Loucy (cell line): Measurements from ENCODE around the gene CAGE1.

Experiments
- H2AFZ ChIP-seq: fragments of 200-600 bp; sonication (generic); 2 replicates; pipeline ENCODE4 v1.6.0; 2016; ENCODE audit warnings: antibody characterized with exemption, mild to moderate bottlenecking, low read length, moderate library complexity
- H3F3A ChIP-seq: fragments of 200-600 bp; 2 replicates; pipeline ENCODE4 v1.6.0; 2016; ENCODE audit warnings: antibody characterized with exemption, low read depth, mild to moderate bottlenecking
- H3K27me3 ChIP-seq: fragments of 200-600 bp; sonication (generic); 2 replicates; pipeline ENCODE4 v1.6.1; 2014; ENCODE audit warnings: low read length, mild to moderate bottlenecking; ENCODE audit not compliant: insufficient read depth, poor library complexity, severe bottlenecking
- H3K36me3 ChIP-seq: fragments of 200-600 bp; sonication (generic); 2 replicates; pipeline ENCODE4 v1.6.1; 2016; ENCODE audit warnings: low read length; ENCODE audit not compliant: insufficient read depth
- H3K4me1 ChIP-seq: fragments of 200-600 bp; sonication (generic); 2 replicates; pipeline ENCODE4 v1.5.1; 2014; ENCODE audit warnings: low read length, mild to moderate bottlenecking; ENCODE audit not compliant: insufficient read depth, poor library complexity, severe bottlenecking
- H3K4me2 ChIP-seq: fragments of 200-600 bp; sonication (generic); 2 replicates; pipeline ENCODE4 v1.6.0; 2014; ENCODE audit warnings: antibody characterized with exemption, low read length, low read depth, mild to moderate bottlenecking; ENCODE audit not compliant: poor library complexity, severe bottlenecking
- H3K4me3 ChIP-seq: fragments of 200-600 bp; sonication (generic); 2 replicates; pipeline ENCODE4 v1.5.1; 2014; ENCODE audit warnings: low read length, mild to moderate bottlenecking, mixed read lengths; ENCODE audit not compliant: poor library complexity, severe bottlenecking
- H3K79me2 ChIP-seq: fragments of 200-600 bp; sonication (generic); 2 replicates; pipeline ENCODE4 v1.6.1; 2014; ENCODE audit warnings: low read length; ENCODE audit not compliant: insufficient read depth
- H3K9ac ChIP-seq: fragments of 200-600 bp; sonication (generic); 2 replicates; pipeline ENCODE4 v1.6.0; 2014; ENCODE audit warnings: mild to moderate bottlenecking, low read depth, low read length, moderate library complexity; ENCODE audit not compliant: poor library complexity, severe bottlenecking
- H3K9me2 ChIP-seq: fragments of 200-600 bp; sonication (generic); replicated peaks from 2 replicates; pipeline ENCODE4 v1.6.1; 2016; ENCODE audit warnings: low read depth, low read length, mixed read lengths
- H3K9me3 ChIP-seq: fragments of 200-600 bp; sonication (generic); 2 replicates; pipeline ENCODE4 v1.6.1; 2014; ENCODE audit warnings: mild to moderate bottlenecking, antibody characterized with exemption, low read length, low read depth; ENCODE audit not compliant: insufficient read depth
- H4K20me1 ChIP-seq: fragments of 200-600 bp; sonication (generic); 2 replicates; pipeline ENCODE4 v1.6.0; 2014; ENCODE audit warnings: antibody characterized with exemption, low read length, mild to moderate bottlenecking; ENCODE audit not compliant: insufficient read depth, poor library complexity, severe bottlenecking
- CTCF ChIP-seq: fragments of 200-600 bp; sonication (generic); conservative IDR thresholded peaks from 2 replicates; pipeline ENCODE4 v1.5.1; 2014; ENCODE audit warnings: mild to moderate bottlenecking, antibody characterized with exemption, low read length
- EZH2phosphoT487 ChIP-seq: fragments of 200-600 bp; IDR thresholded peaks from 2 replicates; pipeline ENCODE4 v1.6.1; 2018; ENCODE audit warnings: antibody characterized with exemption, mild to moderate bottlenecking, moderate library complexity, borderline replicate concordance

CAGE1 gene

GRCh38 chr6:7314414-7314813 lies 75.1 kb downstream of the CAGE1 start:
- Histone ChIP-seq H3K9ac (peak overlapping the region; percentile 70), H4K20me1 (peaks cover 32% of the 10 kb centered on the region), H3K4me2 (peak overlapping the region; percentile 79), H3K9me2 (no peaks in the 10 kb centered on the region), H3K9me3 (no peaks in the 10 kb centered on the region), H3K4me1 (peaks cover 43% of the 10 kb centered on the region), H2AFZ (peak overlapping the region; percentile 76; the same call in 1 of the 2 replicates), H3F3A (peaks cover 11% of the 10 kb centered on the region), H3K4me3 (peak overlapping the region; percentile 59), H3K79me2 (peaks cover 36% of the 10 kb centered on the region), H3K36me3 (peaks cover 6% of the 10 kb centered on the region), H3K27me3 (peaks cover 4% of the 10 kb centered on the region)
- TF ChIP-seq EZH2phosphoT487: no peak
- no peak for TF ChIP-seq CTCF

- H3K27me3 ChIP-seq: peaks cover 4% of the 10 kb centered on the region
- H3K36me3 ChIP-seq: peaks cover 13% of the 10 kb centered on the region
- H3K9me3 ChIP-seq: no peaks in the 10 kb centered on the region
- peaks cover 38% of the 10 kb centered on the region for H4K20me1 ChIP-seq
- peaks cover 11% of the 10 kb centered on the region for H3F3A ChIP-seq
- H3K9ac ChIP-seq: peak overlapping the region; percentile 70
- H2AFZ ChIP-seq: no peak overlapping the region
- peak overlapping the region; percentile 79 for H3K4me2 ChIP-seq
- peaks cover 44% of the 10 kb centered on the region for H3K79me2 ChIP-seq
- H3K4me1 ChIP-seq: peaks cover 41% of the 10 kb centered on the region
- peak overlapping the region; percentile 59 for H3K4me3 ChIP-seq
- H3K9me2 ChIP-seq: no peaks in the 10 kb centered on the region
- TF ChIP-seq EZH2phosphoT487 (no peak), CTCF (no peak)
Observed at GRCh38 chr6:7313505-7314165, 75.9 kb downstream of the CAGE1 start.

- TF ChIP-seq CTCF: no peak
- TF ChIP-seq EZH2phosphoT487: no peak
- Histone ChIP-seq H3K4me1 (peaks cover 45% of the 10 kb centered on the region), H2AFZ (peak within 1 kb of the TSS; percentile 86)
Observed at GRCh38 chr6:7312616-7313504, 76.7 kb downstream of the CAGE1 start, which contains the start of gene SSR1. TSS of gene SSR1 (minus strand) at chr6:7313199. CDS start at chr6:7313120, 79 bp downstream.

More at GRCh38 chr6:7312616-7313504, 76.7 kb downstream of the CAGE1 start, which contains the start of gene SSR1:
- Histone ChIP-seq H4K20me1 (peaks cover 45% of the 10 kb centered on the region), H3K27me3 (peaks cover 4% of the 10 kb centered on the region), H3K4me3 (peak within 1 kb of the TSS; percentile 99), H3K9ac (peak within 1 kb of the TSS; percentile 99), H3K4me2 (peak within 1 kb of the TSS; percentile 81), H3K79me2 (peaks cover 51% of the 10 kb centered on the region), H3K9me3 (no peaks in the 10 kb centered on the region), H3K36me3 (peaks cover 19% of the 10 kb centered on the region), H3K9me2 (no peaks in the 10 kb centered on the region), H3F3A (peaks cover 11% of the 10 kb centered on the region)
